GM12874 (cell line): ENCODE measurements around the gene LRRK2.

Source experiments
- CTCF ChIP-seq: IDR thresholded peaks from 2 replicates; pipeline ENCODE4 v1.5.1; 2011; ENCODE audit warnings: low read depth, mild to moderate bottlenecking, control low read depth, low read length, moderate library complexity; ENCODE audit not compliant: insufficient read depth

LRRK2 gene

GRCh38 chr12:40287369-40287975, 62.7 kb downstream of the LRRK2 start:
- no peak for TF ChIP-seq CTCF

GRCh38 chr12:40292788-40293429, 68.1 kb downstream of the LRRK2 start:
- TF ChIP-seq CTCF, result no peak

- TF ChIP-seq CTCF, result no peak
Measured at GRCh38 chr12:40298341-40298740, 73.5 kb downstream of the LRRK2 start.

- TF ChIP-seq CTCF, result no peak
Measured at GRCh38 chr12:40300490-40300889, 75.7 kb downstream of the LRRK2 start.

- no peak for TF ChIP-seq CTCF
Measured at GRCh38 chr12:40309001-40309400, 84.2 kb downstream of the LRRK2 start.

GRCh38 chr12:40310211-40310610, 85.4 kb downstream of the LRRK2 start:
- no peak for TF ChIP-seq CTCF

- TF ChIP-seq CTCF, result no peak
Measured at GRCh38 chr12:40312196-40312595, 87.4 kb downstream of the LRRK2 start.
